ENCODE measurements around the gene TTLL7. TPM values are rescaled to one million over a fixed set of nuclear protein-coding genes. Genes with fewer than 3 reads are reported as not detected.
A peak's percentile ranks its signal among the peaks of the same experiment; 100 is the strongest.

Gene TTLL7
- total RNA-seq = 6.8 and 8.6 TPM in 2 replicates
- long read RNA-seq, full-length matches to known transcripts = 2 of 5 reads
- long read RNA-seq, partial matches to known transcripts = 1 of 5 reads
- long read RNA-seq, other reads (novel, unspliced or antisense) = 2 of 5 reads

- TF ChIP-seq CTCF (IDR thresholded peaks at IDR 0.05) = no peak
- peak within 1 kb of the TSS; percentile 84 for H3K4me3 Mint-ChIP-seq (ENCODE audit: unreplicated experiment)
- H3K27ac Mint-ChIP-seq (ENCODE audit: unreplicated experiment) = peak within 1 kb of the TSS; percentile 75
- no peaks in the 10 kb centered on the region for H3K27me3 Mint-ChIP-seq (ENCODE audit: unreplicated experiment)
- peak; percentile 93 for DNase-seq (ENCODE audit: extremely low spot score, unreplicated experiment)
- H3K4me1 Mint-ChIP-seq (ENCODE audit: unreplicated experiment) = peaks cover 16% of the 10 kb centered on the region
- H3K9me3 Mint-ChIP-seq (ENCODE audit: unreplicated experiment) = no peaks in the 10 kb centered on the region
- no peaks in the 10 kb centered on the region for H3K36me3 Mint-ChIP-seq (ENCODE audit: unreplicated experiment)
Measured at GRCh38 chr1:83998498-83999315, at the start of gene TTLL7. TSS of gene TTLL7 (minus strand) at chr1:83999132. CDS start at chr1:83952211, 46,921 bp downstream.

- Mint-ChIP-seq H3K9me3 (ENCODE audit: unreplicated experiment) (no peaks in the 10 kb centered on the region), H3K4me3 (ENCODE audit: unreplicated experiment) (no peak overlapping the region), H3K27ac (ENCODE audit: unreplicated experiment) (no peak overlapping the region), H3K27me3 (ENCODE audit: unreplicated experiment) (peaks cover 8% of the 10 kb centered on the region), H3K4me1 (ENCODE audit: unreplicated experiment) (no peaks in the 10 kb centered on the region), H3K36me3 (ENCODE audit: unreplicated experiment) (no peaks in the 10 kb centered on the region)
- no peak for DNase-seq (ENCODE audit: extremely low spot score, unreplicated experiment)
- TF ChIP-seq CTCF (IDR thresholded peaks at IDR 0.05) = no peak
Measured at GRCh38 chr1:84042461-84042860, 43.5 kb upstream of the TTLL7 start.

- H3K27ac Mint-ChIP-seq (ENCODE audit: unreplicated experiment) = no peak overlapping the region
- peaks cover 17% of the 10 kb centered on the region for H3K27me3 Mint-ChIP-seq (ENCODE audit: unreplicated experiment)
- H3K4me3 Mint-ChIP-seq (ENCODE audit: unreplicated experiment) = no peak overlapping the region
- no peak for DNase-seq (ENCODE audit: extremely low spot score, unreplicated experiment)
- TF ChIP-seq CTCF (IDR thresholded peaks at IDR 0.05) = no peak
- H3K36me3 Mint-ChIP-seq (ENCODE audit: unreplicated experiment) = peaks cover 2% of the 10 kb centered on the region
- H3K4me1 Mint-ChIP-seq (ENCODE audit: unreplicated experiment) = no peaks in the 10 kb centered on the region
- H3K9me3 Mint-ChIP-seq (ENCODE audit: unreplicated experiment) = peaks cover 12% of the 10 kb centered on the region
Measured at GRCh38 chr1:84037758-84038611, 39.1 kb upstream of the TTLL7 start.

- no peaks in the 10 kb centered on the region for H3K4me1 Mint-ChIP-seq (ENCODE audit: unreplicated experiment)
- H3K36me3 Mint-ChIP-seq (ENCODE audit: unreplicated experiment) = peaks cover 2% of the 10 kb centered on the region
Measured at GRCh38 chr1:84031802-84032327, 32.9 kb upstream of the TTLL7 start.

More at GRCh38 chr1:84031802-84032327, 32.9 kb upstream of the TTLL7 start:
- Mint-ChIP-seq H3K27me3 (ENCODE audit: unreplicated experiment) (peaks cover 16% of the 10 kb centered on the region), H3K27ac (ENCODE audit: unreplicated experiment) (no peak overlapping the region), H3K4me3 (ENCODE audit: unreplicated experiment) (no peak overlapping the region), H3K9me3 (ENCODE audit: unreplicated experiment) (peaks cover 12% of the 10 kb centered on the region)
- TF ChIP-seq CTCF (IDR thresholded peaks at IDR 0.05) = no peak
- no peak for DNase-seq (ENCODE audit: extremely low spot score, unreplicated experiment)
